CD4-positive, alpha-beta T cell treated with Interferon gamma for 1 hour (primary cell): ENCODE measurements around the gene DGKE.
A peak's percentile ranks its signal among the peaks of the same experiment; 100 is the strongest.

Experiments used
- DNase-seq: peaks from one replicate; pipeline ENCODE4 v3.0.0-alpha.2; 2020

Gene DGKE

GRCh38 chr17:56833809-56834379 is at the start of gene DGKE, which contains the start of gene C17orf67:
Gene DGKE, plus strand, starts transcription at chr17:56834151. Its CDS starts 645 bp downstream, at chr17:56834796.
Gene C17orf67, minus strand, starts transcription at chr17:56833920. Its CDS starts 18,110 bp downstream, at chr17:56815810.
- peak; percentile 97 for DNase-seq

GRCh38 chr17:56785405-56785804 is 48.5 kb upstream of the DGKE start:
- DNase-seq, result no peak

- DNase-seq, result no peak
These were observed 47.8 kb upstream of the DGKE start for GRCh38 chr17:56785997-56786680.

- peak; percentile 65 for DNase-seq
These were observed 46.9 kb upstream of the DGKE start for GRCh38 chr17:56786989-56787482.

GRCh38 chr17:56792267-56792666 is 41.7 kb upstream of the DGKE start:
- DNase-seq, result no peak

- DNase-seq, result no peak
These were observed 40.4 kb upstream of the DGKE start for GRCh38 chr17:56793531-56793930.

GRCh38 chr17:56793957-56794356 is 40.0 kb upstream of the DGKE start:
- no peak for DNase-seq

- DNase-seq, result no peak
These were observed 38.6 kb upstream of the DGKE start for GRCh38 chr17:56795221-56795865.

- no peak for DNase-seq
These were observed 37.4 kb upstream of the DGKE start for GRCh38 chr17:56796536-56796935.

GRCh38 chr17:56798916-56799315 is 35.0 kb upstream of the DGKE start:
- no peak for DNase-seq

- no peak for DNase-seq
These were observed 32.3 kb upstream of the DGKE start for GRCh38 chr17:56801459-56802178.

- DNase-seq, result no peak
These were observed 30.9 kb upstream of the DGKE start for GRCh38 chr17:56803071-56803470.

- DNase-seq, result no peak
These were observed 29.5 kb upstream of the DGKE start for GRCh38 chr17:56804454-56804853.

GRCh38 chr17:56806949-56807348 is 27.0 kb upstream of the DGKE start:
- DNase-seq, result no peak

GRCh38 chr17:56807723-56808122 is 26.2 kb upstream of the DGKE start:
- DNase-seq, result no peak

GRCh38 chr17:56808503-56808902 is 25.4 kb upstream of the DGKE start:
- DNase-seq, result no peak

GRCh38 chr17:56809106-56809819 is 24.7 kb upstream of the DGKE start:
- DNase-seq, result no peak

- no peak for DNase-seq
These were observed 24.2 kb upstream of the DGKE start for GRCh38 chr17:56809820-56810179.

GRCh38 chr17:56810343-56810742 is 23.6 kb upstream of the DGKE start:
- no peak for DNase-seq

GRCh38 chr17:56810891-56811775 is 22.8 kb upstream of the DGKE start:
- no peak for DNase-seq

- no peak for DNase-seq
These were observed 21.0 kb upstream of the DGKE start for GRCh38 chr17:56812901-56813388.

GRCh38 chr17:56815711-56816110 is 18.2 kb upstream of the DGKE start:
- no peak for DNase-seq
